Camera-type eye (tissue), 1 donor: ENCODE results near the gene UGT2B10. TPM values are rescaled to one million over a fixed set of nuclear protein-coding genes. Genes with fewer than 3 reads are reported as not detected.

ENCODE experiments used
- total RNA-seq: library from RNA; depleted of rRNA; stranded (reverse); fragments of >200 nt; gene quantifications from one replicate; pipeline ENCODE4 v1.2.3, GENCODE V29; 2014

UGT2B10 gene
- total RNA-seq: not detected

GRCh38 chr4:68815617-68816409, at the start of gene UGT2B10:
Gene UGT2B10, plus strand, starts transcription at chr4:68815994. Its CDS starts 26 bp downstream, at chr4:68816020.

Other genes starting within 250 kb of the UGT2B10 start
- gene UGT2B17, start 239.7 kb upstream of the UGT2B10 start, total RNA-seq: not detected
- not detected for gene UGT2B15, start 145.3 kb upstream of the UGT2B10 start, total RNA-seq
- 0.22 TPM for gene UGT2A3, start 135.8 kb downstream of the UGT2B10 start, total RNA-seq